Right renal pelvis (tissue), 4 donors: Measurements from ENCODE around the gene TPPP3. TPM values are rescaled to one million over a fixed set of nuclear protein-coding genes. Genes with fewer than 3 reads are reported as not detected.

ENCODE experiments used
- DNase-seq, 4 donors: peaks; one replicate each; pipeline ENCODE4 v3.0.0-alpha.2; 2013; ENCODE audit warnings: low read depth in 4 of 4, low spot score in 3 of 4, missing footprints in 1 of 4
- polyA plus RNA-seq, 4 donors: library from polyadenylated mRNA; unstranded; fragments of 120-200 nt; gene quantifications; one replicate each; pipeline ENCODE4 v1.2.1, GENCODE V29; 2013; ENCODE audit not compliant: insufficient read length in 4 of 4

Gene TPPP3
- 10 to 100 TPM; 51.7 to 75.7 (median 60.2) TPM for polyA plus RNA-seq

DNA sequence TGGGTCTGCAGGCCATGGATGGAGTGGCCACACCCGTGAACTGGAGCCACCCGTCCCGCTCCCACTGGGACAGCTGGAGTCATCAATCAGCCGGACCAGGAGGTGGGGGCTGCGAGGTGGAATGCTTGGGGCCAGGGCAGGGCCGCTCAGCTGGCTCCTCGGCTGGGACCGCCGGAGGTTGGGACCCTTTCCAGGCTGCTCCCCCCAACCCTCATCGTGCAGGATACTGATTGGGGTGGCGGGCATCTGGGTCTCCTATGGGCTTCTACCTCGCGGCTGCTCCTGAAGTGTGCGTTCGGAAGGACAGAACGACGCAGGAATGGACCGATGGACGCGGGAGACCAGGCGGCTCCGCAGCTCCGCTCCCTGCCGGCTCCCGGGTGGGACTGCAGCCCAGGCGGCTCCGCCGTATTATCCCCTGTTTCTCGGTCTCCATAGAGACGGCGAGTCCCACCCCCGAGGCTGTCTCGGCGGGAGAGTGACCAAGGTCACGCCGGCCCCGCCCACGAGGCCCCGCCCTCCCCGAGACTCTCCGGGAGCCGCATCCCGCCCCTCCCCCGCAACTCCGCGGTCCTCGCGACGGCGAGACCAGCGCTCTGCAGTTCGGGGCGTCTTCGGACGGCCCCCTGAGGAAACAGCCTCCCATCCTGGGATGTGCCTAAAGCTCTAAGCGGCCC is at the start of gene TPPP3:
TPPP3 (minus strand) TSS at position 388 of the 677 bp plus-strand sequence. CDS start 2,387 bp downstream, outside the sequence.
- peak in 2 of 4 donors; percentile 76 to 84 for DNase-seq

DNA sequence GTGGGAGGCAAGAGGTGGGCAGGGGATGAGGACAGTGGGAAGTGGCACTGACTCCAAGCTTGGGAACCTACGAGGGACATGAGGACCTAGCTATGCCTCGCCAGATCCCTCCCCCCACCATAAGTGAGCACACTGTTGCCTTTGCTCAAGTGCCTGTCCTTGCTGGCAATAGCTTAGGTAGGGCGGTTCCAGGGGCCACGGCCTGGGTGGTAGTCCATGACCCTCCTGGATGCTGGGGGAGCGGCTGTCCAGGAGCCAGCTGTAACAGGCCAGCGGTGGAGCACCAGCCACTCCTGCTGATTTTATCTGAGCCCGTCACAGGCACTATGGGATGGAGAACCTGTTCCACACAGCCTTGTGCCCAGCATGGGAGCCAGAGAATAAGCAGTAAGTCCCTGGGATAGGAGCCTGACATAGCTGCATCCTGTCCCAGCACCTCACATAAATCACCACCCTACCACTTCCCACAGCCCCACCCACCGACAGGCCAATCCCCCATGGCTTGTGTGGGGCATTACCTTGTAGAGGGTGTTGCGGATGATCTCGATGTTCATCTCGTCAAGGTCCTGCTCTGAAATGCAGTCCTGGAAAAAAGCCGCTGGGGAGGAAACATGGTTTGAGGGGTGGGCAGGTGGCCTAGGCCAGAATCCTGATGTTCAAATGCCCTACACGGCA is 49.4 kb upstream of the TPPP3 start:
- DNase-seq = no peak

DNA sequence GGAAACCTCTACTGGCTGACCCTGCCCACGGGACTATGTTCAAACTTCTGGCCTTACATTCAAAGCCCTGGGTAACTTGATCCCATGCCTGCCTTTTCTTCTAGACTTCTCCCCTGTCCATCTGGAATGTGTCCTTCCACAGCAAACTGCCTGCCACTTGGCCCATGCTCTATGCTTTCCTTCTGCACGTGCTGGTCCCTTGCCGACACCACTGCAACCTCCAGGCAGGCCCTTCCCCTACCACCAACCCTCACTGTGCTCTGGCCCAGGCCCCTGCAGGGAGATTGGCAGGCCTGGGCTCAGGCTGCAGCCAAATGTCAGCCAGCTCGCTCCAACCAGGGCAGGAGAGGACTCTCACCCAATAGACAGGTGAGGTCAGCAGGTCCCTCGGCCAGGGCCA is 48.6 kb upstream of the TPPP3 start:
- DNase-seq = no peak

DNA sequence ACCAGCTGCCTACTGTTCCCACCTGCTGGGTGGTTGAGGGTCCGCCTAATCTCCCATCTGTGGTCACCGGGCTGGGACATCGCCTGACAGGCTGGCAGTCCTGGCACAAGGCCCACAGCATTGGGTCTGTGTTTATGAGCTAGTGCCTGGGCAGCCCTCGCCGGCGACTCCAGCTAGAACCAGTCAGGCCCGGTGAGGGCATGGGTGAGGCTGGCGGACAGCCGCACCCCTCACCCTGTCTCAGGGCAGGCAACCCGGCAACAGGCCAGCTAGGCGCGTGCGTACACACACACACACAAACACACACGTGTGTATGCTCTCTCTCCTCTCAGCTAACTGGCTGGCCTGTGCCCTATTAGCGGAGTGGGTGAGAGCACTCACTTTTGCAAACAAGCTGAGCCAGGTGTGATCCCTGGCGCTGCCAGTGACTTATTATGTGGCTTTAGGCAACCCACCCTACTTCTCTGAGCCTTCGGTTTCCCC is 48.0 kb upstream of the TPPP3 start:
- DNase-seq = no peak

DNA sequence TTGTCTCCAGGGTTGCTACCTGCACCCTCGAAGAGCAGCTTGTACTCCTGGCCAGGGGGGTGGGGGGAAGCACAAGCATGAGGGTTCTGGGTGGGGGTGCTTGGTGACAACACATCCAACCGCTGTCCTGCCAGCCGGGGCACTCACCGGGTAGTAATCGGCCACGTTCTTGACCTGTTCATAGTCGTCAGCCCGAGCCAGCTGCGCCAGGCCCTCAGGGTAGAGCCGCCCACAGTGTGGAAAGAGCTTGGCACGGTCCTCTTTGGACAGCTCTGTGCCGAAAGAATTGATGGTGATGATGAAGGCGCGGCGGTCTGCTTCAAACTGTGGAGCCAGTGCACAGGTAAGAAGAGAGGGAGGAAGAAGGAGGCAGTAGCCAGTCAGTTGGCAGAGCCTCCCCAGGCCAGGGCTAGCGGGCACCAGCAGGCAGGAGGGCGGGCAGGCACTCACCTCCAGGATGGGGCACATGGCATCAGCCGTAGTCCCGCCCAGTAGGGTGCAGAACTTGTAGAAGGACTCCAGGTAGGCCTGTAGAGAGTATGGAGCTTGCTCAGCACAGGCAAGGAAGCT is 45.6 kb upstream of the TPPP3 start:
- DNase-seq = no peak

DNA sequence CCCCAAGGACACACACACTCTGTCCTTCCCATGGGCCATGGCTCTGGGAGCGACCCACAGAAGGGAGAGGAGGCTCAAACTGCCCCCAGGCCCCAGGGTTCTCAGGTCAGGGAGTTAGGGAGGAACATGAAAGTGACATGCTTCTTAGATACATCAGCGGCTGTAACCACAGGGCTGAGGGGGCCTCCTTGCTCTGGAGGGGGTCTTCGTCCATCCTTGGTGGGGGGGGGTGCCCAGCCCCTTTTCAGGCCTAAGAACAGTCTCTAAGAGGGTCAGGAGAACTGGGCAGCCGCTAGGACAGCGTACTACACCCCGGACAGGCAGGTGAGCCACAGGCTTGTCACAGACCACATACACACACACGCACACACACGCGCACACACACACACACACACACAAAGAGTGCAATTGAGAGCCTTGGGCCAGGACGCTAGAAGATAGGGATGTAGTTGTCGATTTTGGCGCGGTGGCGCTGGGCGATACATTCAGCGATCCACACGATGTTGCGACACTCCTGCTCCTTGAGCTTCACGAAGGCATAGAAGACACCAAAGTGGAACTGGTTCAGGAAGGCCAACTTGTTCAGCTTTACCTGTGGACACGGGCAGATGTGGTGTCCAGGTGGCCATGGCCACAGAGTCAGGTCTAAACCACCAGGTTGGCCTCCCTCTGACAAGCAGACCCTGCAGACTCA is 44.9 kb upstream of the TPPP3 start:
- no peak for DNase-seq

DNA sequence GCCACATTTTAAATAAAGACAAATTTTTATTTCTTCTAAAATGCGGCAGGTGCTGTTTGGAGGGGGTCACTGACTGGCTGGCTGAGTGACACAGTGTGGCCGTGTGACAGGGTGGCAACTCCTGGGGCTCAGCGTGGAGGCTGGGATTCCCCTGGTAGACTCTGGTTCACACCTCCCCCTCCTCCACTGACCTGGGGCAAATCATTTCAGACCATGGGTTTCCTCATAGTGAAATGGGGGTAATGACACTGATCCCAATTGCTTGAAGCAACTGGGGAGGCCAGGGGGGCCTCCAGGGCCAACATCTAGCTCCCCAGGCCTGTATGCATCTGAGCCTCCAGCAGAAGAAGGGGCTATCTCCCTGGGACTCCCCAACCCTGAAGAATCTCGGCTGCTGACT is 44.2 kb upstream of the TPPP3 start:
- DNase-seq = no peak

DNA sequence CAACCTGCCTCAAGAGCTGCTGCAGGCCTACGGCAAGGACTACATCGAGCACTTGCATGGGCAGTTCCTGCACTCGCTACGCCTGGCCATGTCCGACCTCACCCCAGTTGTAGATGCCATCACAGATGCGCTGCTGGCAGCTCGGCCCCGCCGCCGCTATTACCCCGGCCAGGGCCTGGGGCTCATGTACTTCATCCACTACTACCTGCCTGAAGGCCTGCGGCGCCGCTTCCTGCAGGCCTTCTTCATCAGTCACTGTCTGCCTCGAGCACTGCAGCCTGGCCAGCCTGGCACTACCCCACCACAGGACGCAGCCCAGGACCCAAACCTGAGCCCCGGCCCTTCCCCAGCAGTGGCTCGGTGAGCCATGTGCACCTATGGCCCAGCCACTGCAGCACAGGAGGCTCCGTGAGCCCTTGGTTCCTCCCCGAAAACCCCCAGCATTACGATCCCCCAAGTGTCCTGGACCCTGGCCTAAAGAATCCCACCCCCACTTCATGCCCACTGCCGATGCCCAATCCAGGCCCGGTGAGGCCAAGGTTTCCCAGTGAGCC is 43.4 kb upstream of the TPPP3 start:
- DNase-seq = no peak

DNA sequence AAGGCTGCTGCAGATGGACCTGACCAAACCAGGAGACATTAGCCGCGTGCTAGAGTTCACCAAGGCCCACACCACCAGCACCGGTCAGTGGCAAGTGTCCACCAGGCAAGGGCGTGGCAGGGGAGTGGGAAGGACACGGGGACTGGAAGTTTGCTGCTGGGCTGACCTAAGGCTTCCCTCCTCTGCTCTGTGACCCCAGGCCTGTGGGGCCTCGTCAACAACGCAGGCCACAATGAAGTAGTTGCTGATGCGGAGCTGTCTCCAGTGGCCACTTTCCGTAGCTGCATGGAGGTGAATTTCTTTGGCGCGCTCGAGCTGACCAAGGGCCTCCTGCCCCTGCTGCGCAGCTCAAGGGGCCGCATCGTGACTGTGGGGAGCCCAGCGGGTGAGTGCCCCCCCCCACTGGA is 42.5 kb upstream of the TPPP3 start:
- no peak for DNase-seq

DNA sequence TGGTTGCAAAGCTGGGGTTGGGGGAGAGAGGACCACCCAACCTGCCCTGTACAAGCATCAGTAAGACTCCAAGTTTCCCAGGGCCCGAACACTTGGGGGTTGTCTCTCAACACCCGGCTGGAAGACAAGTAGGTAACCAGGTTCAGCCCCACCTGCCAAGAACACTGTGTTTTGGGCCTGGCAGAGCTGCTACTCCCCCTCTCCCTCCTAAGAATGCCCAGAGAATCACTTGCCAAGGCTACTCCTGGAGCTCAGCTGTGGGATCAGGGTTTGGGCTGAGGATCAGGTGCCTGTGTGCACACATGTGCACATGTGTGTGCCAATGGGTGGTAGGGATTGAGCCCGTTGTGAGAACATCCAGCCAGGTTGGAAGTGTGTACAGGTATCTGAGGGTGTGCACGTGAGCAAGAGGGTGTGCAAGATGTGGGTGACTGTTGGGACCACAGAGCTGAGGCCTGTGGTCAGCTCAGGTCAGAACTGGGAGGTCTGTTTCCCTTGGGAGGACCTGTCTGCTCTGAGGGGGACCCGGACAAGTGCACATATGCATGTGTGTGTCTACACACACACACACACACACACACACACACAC is 39.9 kb upstream of the TPPP3 start:
- no peak for DNase-seq

DNA sequence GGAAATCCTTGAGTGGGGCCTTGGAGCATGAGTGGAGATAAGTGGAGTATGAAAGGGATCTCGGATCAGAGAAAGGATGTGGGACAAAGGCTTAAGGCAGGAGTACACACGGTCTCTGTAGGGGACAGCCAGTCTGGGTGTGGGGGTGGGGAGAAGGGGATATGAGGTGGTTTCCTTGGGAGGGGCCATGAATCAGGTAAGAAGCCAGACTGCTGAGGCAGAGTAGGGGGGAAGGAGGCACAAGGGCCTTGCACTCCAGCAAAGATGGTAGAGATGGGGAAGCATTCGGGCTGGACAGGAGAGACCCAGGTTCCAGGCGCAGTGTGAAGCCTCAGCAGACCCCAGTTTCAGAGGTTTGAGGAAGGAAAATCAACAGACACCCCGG is 39.2 kb upstream of the TPPP3 start:
- DNase-seq = no peak

DNA sequence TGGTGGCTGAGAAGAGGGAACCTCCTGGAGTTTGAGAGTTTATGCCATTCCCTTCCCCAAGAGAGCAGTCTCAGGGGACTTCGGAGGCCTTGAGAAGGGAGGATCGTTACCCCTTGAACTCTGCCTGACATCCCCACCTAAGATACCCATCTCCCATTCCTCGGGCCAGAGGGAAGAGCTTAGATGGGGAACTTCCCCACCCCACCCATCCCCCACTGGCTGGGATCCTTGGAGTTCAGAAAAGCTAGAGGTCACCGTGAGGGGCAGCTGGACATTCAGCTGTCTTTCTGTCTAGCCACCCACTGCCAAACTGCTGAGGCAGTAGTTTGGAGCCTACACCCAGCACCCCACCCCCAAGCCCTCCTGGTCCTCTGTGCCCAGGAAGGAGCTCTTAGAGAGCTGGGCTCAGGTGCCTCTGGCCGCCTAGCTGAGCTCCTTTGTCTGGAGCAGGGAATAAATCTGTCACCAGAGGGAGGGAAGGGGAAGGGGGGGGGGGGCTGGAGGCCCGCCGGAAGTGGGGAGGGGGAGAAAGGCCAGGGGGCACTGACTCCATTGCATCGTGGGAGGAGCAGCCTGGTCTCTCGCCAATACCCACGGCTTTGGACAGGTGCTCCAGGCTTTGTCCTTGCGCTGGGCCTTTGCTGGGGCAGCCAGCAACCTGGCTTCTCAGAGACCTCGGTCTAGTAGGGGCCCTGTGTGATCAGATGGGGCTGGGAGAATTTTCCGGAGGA is 38.6 kb upstream of the TPPP3 start:
- DNase-seq = no peak

DNA sequence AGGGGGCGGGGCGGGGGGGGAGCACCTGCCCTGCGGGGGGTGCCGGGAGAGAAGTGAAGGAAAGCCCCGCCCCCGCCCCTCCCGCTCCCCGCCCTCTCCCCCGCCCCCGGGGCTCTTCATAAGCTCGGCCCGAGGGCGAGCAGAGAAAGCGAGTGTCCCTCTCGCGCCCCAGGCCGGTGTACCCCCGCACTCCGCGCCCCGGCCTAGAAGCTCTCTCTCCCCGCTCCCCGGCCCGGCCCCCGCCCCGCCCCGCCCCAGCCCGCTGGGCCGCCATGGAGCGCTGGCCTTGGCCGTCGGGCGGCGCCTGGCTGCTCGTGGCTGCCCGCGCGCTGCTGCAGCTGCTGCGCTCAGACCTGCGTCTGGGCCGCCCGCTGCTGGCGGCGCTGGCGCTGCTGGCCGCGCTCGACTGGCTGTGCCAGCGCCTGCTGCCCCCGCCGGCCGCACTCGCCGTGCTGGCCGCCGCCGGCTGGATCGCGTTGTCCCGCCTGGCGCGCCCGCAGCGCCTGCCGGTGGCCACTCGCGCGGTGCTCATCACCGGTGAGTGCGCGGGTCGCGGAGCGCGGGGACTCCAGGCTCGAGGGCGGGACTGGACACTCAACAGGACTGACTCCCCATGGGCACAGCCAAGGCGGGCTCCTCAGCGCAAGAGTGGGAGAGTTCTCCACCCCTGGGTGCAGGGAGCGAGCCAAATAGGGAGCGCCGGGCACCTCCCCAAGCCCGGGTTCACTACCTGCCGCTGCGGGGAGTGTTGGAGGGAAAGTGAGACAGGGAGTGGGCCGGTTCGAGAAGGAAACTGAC is 37.9 kb upstream of the TPPP3 start, which contains the start of gene HSD11B2:
HSD11B2 (plus strand) TSS at position 145 of the 798 bp plus-strand sequence; CDS start at position 273, 128 bp downstream.
- DNase-seq = no peak

DNA sequence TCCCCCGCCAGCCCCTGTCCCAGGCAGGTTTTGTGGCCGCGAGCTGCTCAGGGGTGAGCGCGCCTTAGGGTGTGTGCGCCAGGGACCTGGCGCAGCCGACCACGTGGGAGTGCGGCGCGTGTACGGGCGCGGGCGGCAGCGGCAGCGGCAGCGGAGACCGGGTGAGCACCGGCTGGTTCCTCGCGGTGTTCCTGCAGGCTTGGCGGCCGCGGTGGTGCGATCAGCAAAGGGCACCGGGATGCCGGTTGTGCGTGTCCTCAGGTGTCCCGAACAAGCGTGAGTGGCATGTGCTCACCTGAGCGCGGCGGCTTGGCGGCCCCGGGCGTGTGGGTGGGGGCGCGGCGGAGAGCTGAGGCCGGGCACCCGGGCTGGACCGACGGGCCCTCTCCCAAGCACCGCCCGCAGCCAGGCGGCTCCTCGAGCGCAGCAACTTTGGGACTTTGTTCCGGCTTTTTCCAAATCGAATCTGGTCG is 37.2 kb upstream of the TPPP3 start:
- DNase-seq = no peak

DNA sequence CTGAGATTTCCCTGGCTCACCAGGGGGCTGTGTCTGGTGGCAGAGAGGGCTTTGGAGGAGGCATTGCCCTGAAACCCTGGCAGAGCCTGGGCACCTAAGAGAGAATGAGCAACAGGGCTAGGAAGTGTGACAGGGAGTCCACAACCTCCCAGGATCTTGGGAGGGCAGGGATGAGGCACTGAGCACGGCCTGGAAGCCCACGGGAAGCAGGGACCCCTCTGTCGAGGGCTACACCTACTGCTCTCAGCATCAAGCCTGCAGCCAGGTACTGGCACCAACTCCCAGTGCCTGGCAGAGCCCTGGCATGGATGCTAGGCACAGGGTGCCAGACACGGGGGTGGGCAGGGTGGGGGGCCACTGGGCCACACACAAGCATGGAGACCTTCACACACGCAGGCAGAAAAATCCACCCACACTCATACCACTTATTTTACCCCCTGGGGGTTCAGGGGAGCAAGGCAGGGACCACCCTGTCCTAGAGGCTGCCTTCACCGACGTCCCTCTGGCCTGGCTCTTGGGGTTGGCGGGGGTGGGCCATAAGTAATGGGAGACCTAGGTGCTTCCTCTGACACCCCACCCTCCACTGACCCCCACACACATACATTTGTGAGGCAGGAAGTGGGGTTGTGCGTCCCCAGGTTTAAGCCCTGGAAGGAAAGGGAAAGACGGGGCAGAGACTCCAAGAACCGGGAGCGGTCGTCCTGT is 36.7 kb upstream of the TPPP3 start:
- no peak for DNase-seq

DNA sequence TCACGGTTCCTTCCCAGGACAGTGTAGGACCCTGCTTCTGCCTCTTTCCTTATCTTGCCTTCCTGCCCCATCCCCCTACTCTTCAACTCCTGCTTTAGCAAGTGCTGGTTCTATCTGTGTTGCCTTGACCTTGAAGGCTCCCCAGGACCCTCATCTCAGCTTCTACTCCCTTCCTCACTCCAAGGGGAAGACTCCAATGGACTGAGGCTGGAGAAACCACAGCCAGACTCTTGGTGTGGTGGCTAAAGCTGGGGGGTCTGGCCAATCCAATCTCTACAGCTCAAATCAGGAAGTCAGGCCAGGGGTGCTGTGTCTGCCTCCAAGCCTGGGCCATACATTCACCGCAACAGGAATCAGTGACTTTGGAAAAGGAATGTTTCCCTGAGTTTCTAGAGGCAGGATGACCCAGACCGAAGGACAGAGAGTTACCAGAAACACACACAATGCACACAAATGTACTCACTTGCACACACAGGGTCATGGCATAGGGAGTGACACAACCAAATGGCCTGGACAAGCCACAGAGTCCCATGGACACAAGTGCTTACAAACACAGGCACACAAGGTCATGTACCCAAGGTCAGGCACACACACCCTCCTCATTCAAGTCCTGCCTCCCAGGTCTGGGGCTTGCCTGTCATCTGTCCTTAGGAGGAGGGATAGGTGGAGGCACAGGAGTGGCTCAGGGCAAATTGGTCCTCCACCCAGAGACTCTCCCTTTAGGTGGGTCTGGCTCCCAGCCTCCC is 35.9 kb upstream of the TPPP3 start:
- no peak for DNase-seq

DNA sequence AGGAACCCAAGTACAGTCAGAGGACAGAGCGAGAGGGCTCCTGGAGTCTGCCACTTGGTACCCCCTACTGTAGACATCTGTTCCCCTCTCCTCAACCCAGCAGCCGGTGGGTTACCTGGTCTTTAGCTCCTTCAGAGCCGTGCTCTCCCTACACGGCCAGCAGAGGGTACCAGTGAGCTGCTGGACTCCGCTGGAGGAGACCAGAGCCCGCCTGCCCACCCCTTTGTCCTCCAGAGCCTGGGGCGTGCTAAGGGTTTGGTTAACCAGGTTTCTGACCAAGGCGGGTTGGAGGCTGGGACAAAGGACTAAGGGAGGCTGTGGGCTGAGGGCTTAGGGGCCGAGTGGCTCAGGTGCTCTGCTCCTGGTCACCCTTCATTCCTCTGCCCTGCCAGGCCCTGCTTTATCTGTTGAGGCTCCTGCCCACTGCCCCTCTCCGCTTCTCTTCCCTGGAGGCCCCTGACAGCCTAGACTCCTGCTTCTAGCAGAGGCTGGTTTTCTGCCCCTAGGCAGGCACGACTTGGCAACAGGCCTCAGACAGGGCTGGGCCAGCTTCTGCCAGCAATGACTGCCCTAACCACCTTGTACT is 34.9 kb upstream of the TPPP3 start:
- no peak for DNase-seq
